Neural cell (in vitro differentiated cells): ENCODE results near the gene CYGB. TPM values are rescaled to one million over a fixed set of nuclear protein-coding genes. Genes with fewer than 3 reads are reported as not detected.
"Not testable (repeated sequence)": the region's sequence is repeated elsewhere in the genome, so short reads cannot be mapped to it uniquely, and the experiment has no call there.

Experiments used
- H2AFZ ChIP-seq: fragments of 200-600, 300-800 bp; sonication (generic), shearing (Covaris generic); 2 replicates; pipeline ENCODE4 v1.6.0; 2014; ENCODE audit warnings: low read depth, mild to moderate bottlenecking, antibody characterized with exemption, low read length, moderate library complexity
- H3F3A ChIP-seq: fragments of 200-600 bp; shearing (Covaris generic); 2 replicates; pipeline ENCODE4 v1.6.1; 2016; ENCODE audit warnings: mild to moderate bottlenecking, moderate library complexity, mixed read lengths, antibody characterized with exemption, low read length; ENCODE audit not compliant: insufficient read depth, poor library complexity, severe bottlenecking
- H3K27ac ChIP-seq: fragments of 200-600, 300-800 bp; sonication (generic), shearing (Covaris generic); 2 replicates; pipeline ENCODE4 v1.5.1; 2014; ENCODE audit warnings: mild to moderate bottlenecking, low read length, moderate library complexity
- H3K27me3 ChIP-seq: fragments of 300-800, 200-600 bp; sonication (generic), shearing (Covaris generic); 2 replicates; pipeline ENCODE4 v1.6.0; 2014; ENCODE audit warnings: mild to moderate bottlenecking, low read depth, low read length, moderate library complexity; ENCODE audit not compliant: insufficient read depth
- H3K36me3 ChIP-seq: fragments of 300-800, 200-600 bp; sonication (generic), shearing (Covaris generic); 2 replicates; pipeline ENCODE4 v1.5.1; 2014; ENCODE audit warnings: mild to moderate bottlenecking, antibody characterized with exemption, low read length, moderate library complexity; ENCODE audit not compliant: insufficient read depth
- H3K4me2 ChIP-seq: fragments of 300-800, 200-600 bp; sonication (generic), shearing (Covaris generic); 2 replicates; pipeline ENCODE4 v1.6.0; 2014; ENCODE audit warnings: mild to moderate bottlenecking, low read length
- H3K4me3 ChIP-seq: fragments of 300-800, 200-600 bp; sonication (generic), shearing (Covaris generic); 2 replicates; pipeline ENCODE4 v1.5.1; 2014; ENCODE audit warnings: mild to moderate bottlenecking, low read length, moderate library complexity
- H3K79me2 ChIP-seq: fragments of 200-600 bp; shearing (Covaris generic); replicated peaks from 2 replicates; pipeline ENCODE4 v1.6.0; 2014; ENCODE audit warnings: mild to moderate bottlenecking, low read length, moderate library complexity; ENCODE audit not compliant: insufficient read depth
- H3K9ac ChIP-seq: fragments of 300-800, 200-600 bp; sonication (generic), shearing (Covaris generic); 2 replicates; pipeline ENCODE4 v1.6.1; 2016; ENCODE audit warnings: mild to moderate bottlenecking, low read length, mixed read lengths
- H3K9me2 ChIP-seq: fragments of 200-600 bp; shearing (Covaris generic); 2 replicates; pipeline ENCODE4 v1.6.1; 2016; ENCODE audit warnings: mild to moderate bottlenecking, low read length, mixed read lengths; ENCODE audit not compliant: insufficient read depth
- H3K9me3 ChIP-seq: fragments of 200-600, 300-800 bp; sonication (generic), shearing (Covaris generic); 2 replicates; pipeline ENCODE4 v1.6.1; 2016; ENCODE audit warnings: mild to moderate bottlenecking, mixed run types, low read length, moderate library complexity, mixed read lengths
- H4K20me1 ChIP-seq: fragments of 200-600 bp; shearing (Covaris generic); 2 replicates; pipeline ENCODE4 v1.6.1; 2016; ENCODE audit warnings: mild to moderate bottlenecking, mixed run types; ENCODE audit not compliant: insufficient read depth
- EP300 ChIP-seq: fragments of 450-650 bp; conservative IDR thresholded peaks from 2 replicates; pipeline ENCODE4 v1.6.1; 2014; ENCODE audit warnings: antibody characterized with exemption, mild to moderate bottlenecking, moderate library complexity; ENCODE audit not compliant: poor library complexity, severe bottlenecking
- EZH2 ChIP-seq: fragments of 200-600, 300-800 bp; shearing (Covaris generic), sonication (generic); IDR thresholded peaks from 2 replicates; pipeline ENCODE4 v1.6.1; 2014; ENCODE audit warnings: antibody characterized with exemption, low read length, borderline replicate concordance, mild to moderate bottlenecking; ENCODE audit not compliant: insufficient read depth, poor library complexity, severe bottlenecking
- MXI1 ChIP-seq: fragments of 450-650 bp; conservative IDR thresholded peaks from 2 replicates; pipeline ENCODE4 v1.6.1; 2014; ENCODE audit warnings: antibody characterized with exemption, mild to moderate bottlenecking; ENCODE audit not compliant: poor library complexity, severe bottlenecking
- POLR2AphosphoS5 ChIP-seq: IDR thresholded peaks from 2 replicates; pipeline ENCODE4 v1.6.1; 2012
- RAD21 ChIP-seq: fragments of 450-650 bp; conservative IDR thresholded peaks from 2 replicates; pipeline ENCODE4 v1.6.1; 2014; ENCODE audit warnings: antibody characterized with exemption, mild to moderate bottlenecking, moderate library complexity
- SMC3 ChIP-seq: fragments of 450-650 bp; conservative IDR thresholded peaks from 2 replicates; pipeline ENCODE4 v1.6.1; 2014; ENCODE audit warnings: antibody characterized with exemption, mild to moderate bottlenecking, moderate library complexity; ENCODE audit not compliant: poor library complexity
- TAF1 ChIP-seq: IDR thresholded peaks from 2 replicates; pipeline ENCODE4 v1.6.1; 2012; ENCODE audit warnings: low read depth
- polyA plus RNA-seq: library from polyadenylated mRNA; depleted of rRNA; stranded (reverse); fragments of >200 nt; gene quantifications from 2 replicates; pipeline ENCODE4 v1.2.3, GENCODE V29; 2014
- TF ChIP-seq, protein P1 (sequence below): fragments of 450-650 bp; IDR thresholded peaks from 2 replicates; pipeline ENCODE4 v1.5.1; 2014; ENCODE audit warnings: antibody characterized with exemption, mild to moderate bottlenecking, moderate library complexity; ENCODE audit not compliant: poor library complexity, severe bottlenecking
- TF ChIP-seq, protein P2 (sequence below): IDR thresholded peaks from 2 replicates; pipeline ENCODE4 v1.6.1; 2012; ENCODE audit warnings: borderline replicate concordance

Gene CYGB
- polyA plus RNA-seq, 1 donor from 2014 or later, result 12.9 TPM

DNA sequence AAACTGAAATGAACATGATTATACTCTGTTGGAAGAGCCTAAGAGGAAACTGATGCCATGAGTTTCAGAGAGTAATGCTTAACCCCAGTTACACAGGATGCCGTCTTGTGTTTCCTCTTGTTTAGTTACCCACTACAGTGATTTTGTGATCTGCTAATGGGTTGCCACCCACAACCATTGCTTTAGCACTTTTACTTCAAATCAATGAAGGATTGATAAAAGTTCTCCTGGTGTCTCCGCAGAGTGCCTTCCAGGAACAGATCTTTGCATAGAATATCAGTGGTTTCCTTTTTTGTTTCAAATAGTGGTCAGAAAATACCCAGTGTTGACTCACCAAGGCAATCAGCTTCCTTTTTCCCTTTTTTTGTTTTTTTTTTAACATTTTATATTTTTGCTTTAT, 25.9 kb upstream of the CYGB start:
- H3K27ac ChIP-seq, H3K9me2 ChIP-seq, H3K9ac ChIP-seq, H3F3A ChIP-seq, H3K36me3 ChIP-seq, H3K4me2 ChIP-seq, H4K20me1 ChIP-seq, H3K9me3 ChIP-seq, H3K27me3 ChIP-seq, H3K4me3 ChIP-seq, H2AFZ ChIP-seq: not testable (repeated sequence)
- peaks cover 28% of the 10 kb centered on the region for H3K79me2 ChIP-seq

DNA sequence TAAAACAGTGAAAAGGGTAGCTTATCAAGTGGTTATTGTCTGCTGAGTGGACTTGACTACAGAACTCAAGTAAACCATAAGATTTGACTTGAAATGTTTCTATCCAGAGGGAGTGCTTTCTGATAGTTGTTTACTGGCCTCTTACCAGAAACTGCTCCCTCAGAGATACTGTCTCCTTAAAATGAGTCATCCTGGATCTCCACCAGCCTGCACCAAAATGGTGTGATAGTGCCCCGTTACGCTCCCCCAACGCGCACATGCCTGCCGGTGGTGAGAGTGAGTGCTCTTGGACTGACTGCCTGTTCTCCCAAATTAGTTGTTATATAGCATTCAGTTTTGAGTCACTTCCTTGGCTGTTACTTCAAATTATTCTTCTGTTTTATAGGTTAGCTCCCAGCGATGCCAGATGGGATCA, 25.2 kb upstream of the CYGB start:
- H3K4me2 ChIP-seq, result no peak overlapping the region
- H3K36me3 ChIP-seq, result peaks cover 5% of the 10 kb centered on the region
- H3K79me2 ChIP-seq, result peaks cover 31% of the 10 kb centered on the region
- no peaks in the 10 kb centered on the region for H4K20me1 ChIP-seq
- no peak overlapping the region for H3K4me3 ChIP-seq
- no peaks in the 10 kb centered on the region for H3F3A ChIP-seq
- H3K9ac ChIP-seq, result no peak overlapping the region
- H3K9me3 ChIP-seq, result no peaks in the 10 kb centered on the region
- H2AFZ ChIP-seq, result no peak overlapping the region
- H3K27ac ChIP-seq, result no peak overlapping the region
- no peaks in the 10 kb centered on the region for H3K9me2 ChIP-seq
- TF ChIP-seq MXI1, result no peak
- TF ChIP-seq, protein P1, sequence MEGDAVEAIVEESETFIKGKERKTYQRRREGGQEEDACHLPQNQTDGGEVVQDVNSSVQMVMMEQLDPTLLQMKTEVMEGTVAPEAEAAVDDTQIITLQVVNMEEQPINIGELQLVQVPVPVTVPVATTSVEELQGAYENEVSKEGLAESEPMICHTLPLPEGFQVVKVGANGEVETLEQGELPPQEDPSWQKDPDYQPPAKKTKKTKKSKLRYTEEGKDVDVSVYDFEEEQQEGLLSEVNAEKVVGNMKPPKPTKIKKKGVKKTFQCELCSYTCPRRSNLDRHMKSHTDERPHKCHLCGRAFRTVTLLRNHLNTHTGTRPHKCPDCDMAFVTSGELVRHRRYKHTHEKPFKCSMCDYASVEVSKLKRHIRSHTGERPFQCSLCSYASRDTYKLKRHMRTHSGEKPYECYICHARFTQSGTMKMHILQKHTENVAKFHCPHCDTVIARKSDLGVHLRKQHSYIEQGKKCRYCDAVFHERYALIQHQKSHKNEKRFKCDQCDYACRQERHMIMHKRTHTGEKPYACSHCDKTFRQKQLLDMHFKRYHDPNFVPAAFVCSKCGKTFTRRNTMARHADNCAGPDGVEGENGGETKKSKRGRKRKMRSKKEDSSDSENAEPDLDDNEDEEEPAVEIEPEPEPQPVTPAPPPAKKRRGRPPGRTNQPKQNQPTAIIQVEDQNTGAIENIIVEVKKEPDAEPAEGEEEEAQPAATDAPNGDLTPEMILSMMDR, result no peak
- TF ChIP-seq EZH2, result no peak
- no peak for TF ChIP-seq EP300
- TF ChIP-seq SMC3, result no peak
- no peak for TF ChIP-seq TAF1
- TF ChIP-seq POLR2AphosphoS5, result no peak
- TF ChIP-seq RAD21, result no peak
- TF ChIP-seq, protein P2, sequence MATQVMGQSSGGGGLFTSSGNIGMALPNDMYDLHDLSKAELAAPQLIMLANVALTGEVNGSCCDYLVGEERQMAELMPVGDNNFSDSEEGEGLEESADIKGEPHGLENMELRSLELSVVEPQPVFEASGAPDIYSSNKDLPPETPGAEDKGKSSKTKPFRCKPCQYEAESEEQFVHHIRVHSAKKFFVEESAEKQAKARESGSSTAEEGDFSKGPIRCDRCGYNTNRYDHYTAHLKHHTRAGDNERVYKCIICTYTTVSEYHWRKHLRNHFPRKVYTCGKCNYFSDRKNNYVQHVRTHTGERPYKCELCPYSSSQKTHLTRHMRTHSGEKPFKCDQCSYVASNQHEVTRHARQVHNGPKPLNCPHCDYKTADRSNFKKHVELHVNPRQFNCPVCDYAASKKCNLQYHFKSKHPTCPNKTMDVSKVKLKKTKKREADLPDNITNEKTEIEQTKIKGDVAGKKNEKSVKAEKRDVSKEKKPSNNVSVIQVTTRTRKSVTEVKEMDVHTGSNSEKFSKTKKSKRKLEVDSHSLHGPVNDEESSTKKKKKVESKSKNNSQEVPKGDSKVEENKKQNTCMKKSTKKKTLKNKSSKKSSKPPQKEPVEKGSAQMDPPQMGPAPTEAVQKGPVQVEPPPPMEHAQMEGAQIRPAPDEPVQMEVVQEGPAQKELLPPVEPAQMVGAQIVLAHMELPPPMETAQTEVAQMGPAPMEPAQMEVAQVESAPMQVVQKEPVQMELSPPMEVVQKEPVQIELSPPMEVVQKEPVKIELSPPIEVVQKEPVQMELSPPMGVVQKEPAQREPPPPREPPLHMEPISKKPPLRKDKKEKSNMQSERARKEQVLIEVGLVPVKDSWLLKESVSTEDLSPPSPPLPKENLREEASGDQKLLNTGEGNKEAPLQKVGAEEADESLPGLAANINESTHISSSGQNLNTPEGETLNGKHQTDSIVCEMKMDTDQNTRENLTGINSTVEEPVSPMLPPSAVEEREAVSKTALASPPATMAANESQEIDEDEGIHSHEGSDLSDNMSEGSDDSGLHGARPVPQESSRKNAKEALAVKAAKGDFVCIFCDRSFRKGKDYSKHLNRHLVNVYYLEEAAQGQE, result no peak
- no peaks in the 10 kb centered on the region for H3K27me3 ChIP-seq

DNA sequence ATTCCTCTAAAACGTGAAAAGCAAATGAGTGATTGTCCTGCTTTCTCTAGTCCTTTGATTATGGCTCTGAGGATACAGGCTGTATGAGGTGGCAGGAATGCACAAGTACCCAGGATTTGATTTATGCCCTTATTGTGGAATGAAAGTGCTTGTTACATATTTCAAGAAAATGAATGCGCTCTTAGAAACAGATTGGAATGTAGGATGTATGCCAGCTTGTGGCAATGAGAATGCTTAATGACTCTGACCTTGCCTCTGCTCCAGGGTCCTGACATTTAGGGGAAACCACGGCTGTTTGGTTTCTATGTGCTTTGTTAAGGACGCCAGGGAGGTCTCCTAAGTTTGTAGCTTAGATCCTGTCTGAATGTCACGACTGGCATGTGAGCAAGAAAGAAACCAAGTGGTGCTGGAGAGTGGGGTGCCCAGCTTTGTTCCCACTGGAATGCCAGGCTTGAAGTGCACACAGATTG, 24.3 kb upstream of the CYGB start:
- Histone ChIP-seq H3K79me2 (peaks cover 31% of the 10 kb centered on the region), H2AFZ (no peak overlapping the region), H3F3A (no peaks in the 10 kb centered on the region), H3K9me2 (no peaks in the 10 kb centered on the region), H3K27ac (no peak overlapping the region), H4K20me1 (no peaks in the 10 kb centered on the region), H3K4me2 (no peak overlapping the region), H3K9ac (no peak overlapping the region), H3K27me3 (no peaks in the 10 kb centered on the region), H3K9me3 (no peaks in the 10 kb centered on the region), H3K36me3 (peaks cover 5% of the 10 kb centered on the region), H3K4me3 (no peak overlapping the region)
- no peak for TF ChIP-seq EP300
- no peak for TF ChIP-seq SMC3
- TF ChIP-seq RAD21, result no peak
- TF ChIP-seq POLR2AphosphoS5, result no peak
- no peak for TF ChIP-seq TAF1
- TF ChIP-seq, protein P1, result no peak
- TF ChIP-seq EZH2, result no peak
- TF ChIP-seq, protein P2, result no peak
- TF ChIP-seq MXI1, result no peak
